Cardiac ventricle fibroblast (primary cell): Measurements from ENCODE around the gene ZNF805. TPM values are rescaled to one million over a fixed set of nuclear protein-coding genes. Genes with fewer than 3 reads are reported as not detected.

ENCODE experiments used
- total RNA-seq: library from RNA; depleted of rRNA; stranded (reverse); fragments of >200 nt; gene quantifications from 2 replicates; pipeline ENCODE4 v1.2.3, GENCODE V29; 2015

ZNF805 gene
- total RNA-seq, result 14.4 and 14.5 TPM in 2 replicates

GRCh38 chr19:57240311-57241090 lies at the start of gene ZNF805:
TSS of gene ZNF805 (plus strand) at chr19:57240632. CDS start at chr19:57240892, 260 bp downstream.

DNA sequence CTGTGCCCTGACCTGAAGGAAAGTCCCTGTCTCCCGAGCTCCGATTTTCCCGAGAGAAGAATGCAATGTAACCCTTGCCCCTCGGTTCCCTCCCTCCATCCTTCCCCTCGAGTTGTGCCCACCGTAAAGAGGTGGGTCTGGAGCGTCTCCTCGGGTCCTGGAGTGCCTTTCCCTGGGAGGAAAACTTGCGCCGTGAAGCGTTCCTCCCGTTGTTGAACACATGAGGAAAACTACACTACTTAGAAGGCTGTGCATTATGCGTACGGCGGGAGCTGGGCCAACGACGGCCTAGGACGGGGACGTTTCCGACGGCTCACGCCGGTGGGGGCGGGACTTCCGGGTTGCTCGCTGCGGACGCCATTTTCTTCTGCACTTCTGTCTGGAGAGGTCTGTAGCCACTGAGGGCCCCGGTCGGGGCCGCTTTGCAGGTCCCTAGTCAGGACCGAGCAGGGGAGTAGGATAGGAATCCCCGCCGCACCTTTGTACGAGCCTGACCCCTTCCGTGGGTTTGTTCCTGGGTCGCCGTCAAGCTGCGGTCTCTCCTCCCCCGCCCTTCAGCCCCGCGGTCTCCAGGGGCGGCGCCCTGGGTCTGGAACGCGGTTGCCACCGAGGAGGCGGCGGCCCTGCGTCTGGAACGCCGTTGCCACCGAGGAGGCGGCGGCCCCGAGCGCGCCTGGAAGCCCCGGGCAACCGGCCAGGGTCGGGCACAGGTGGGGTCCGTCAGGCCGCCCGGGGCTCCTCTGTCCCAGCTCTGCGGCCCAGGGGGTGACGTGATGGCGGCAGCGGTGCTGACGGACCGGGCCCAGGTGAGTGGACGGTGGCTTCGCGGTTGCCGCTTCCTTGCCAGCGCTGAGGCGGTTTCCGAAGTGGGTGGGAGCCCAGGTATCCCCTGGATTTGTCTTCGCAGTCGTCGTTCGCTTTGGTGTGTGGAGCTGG lies 49.0 kb upstream of the ZNF805 start, which contains the start of gene ZNF264:
ZNF264 (plus strand) TSS at position 360 of the 936 bp plus-strand sequence; CDS start at position 774, 414 bp downstream.

GRCh38 chr19:57280165-57280961 lies 39.9 kb downstream of the ZNF805 start, which contains the start of gene ZNF460:
TSS of gene ZNF460 (plus strand) at chr19:57280485. CDS start at chr19:57280807, 322 bp downstream.

Other genes with a start within 250 kb of the ZNF805 start
- not detected in 2 replicates for gene USP29, start 120.6 kb upstream of the ZNF805 start, total RNA-seq
- not detected in 2 replicates for gene ZIM3, start 95.4 kb upstream of the ZNF805 start, total RNA-seq
- not detected in 2 replicates for gene DUXA, start 73.1 kb upstream of the ZNF805 start, total RNA-seq
- 24.2 and 31.3 TPM in 2 replicates for gene ZNF264, start 49.1 kb upstream of the ZNF805 start, total RNA-seq
- gene AURKC, start 9.6 kb upstream of the ZNF805 start, total RNA-seq, result 0.62 and 1.3 TPM in 2 replicates
- gene ZNF460, start 39.9 kb downstream of the ZNF805 start, total RNA-seq, result 43.2 and 46.7 TPM in 2 replicates
- 5.6 and 5.9 TPM in 2 replicates for gene ZNF543, start 79.8 kb downstream of the ZNF805 start, total RNA-seq
- gene ZNF304, start 110.6 kb downstream of the ZNF805 start, total RNA-seq, result 5.7 and 7.4 TPM in 2 replicates
- gene TRAPPC2B, start 122.9 kb downstream of the ZNF805 start, total RNA-seq, result 10.2 and 20.4 TPM in 2 replicates
- gene ZNF547, start 122.9 kb downstream of the ZNF805 start, total RNA-seq, result 1.6 and 7.7 TPM in 2 replicates
- 13.2 and 16.8 TPM in 2 replicates for gene ZNF548, start 149.2 kb downstream of the ZNF805 start, total RNA-seq
- gene ZNF17, start 170.5 kb downstream of the ZNF805 start, total RNA-seq, result 4.2 and 5.2 TPM in 2 replicates
- gene ZNF749, start 194.7 kb downstream of the ZNF805 start, total RNA-seq, result 4.1 and 4.6 TPM in 2 replicates
- 0.29 and 1.1 TPM in 2 replicates for gene VN1R1, start 216.5 kb downstream of the ZNF805 start, total RNA-seq
- gene ZNF772, start 236.9 kb downstream of the ZNF805 start, total RNA-seq, result 12.9 and 14.2 TPM in 2 replicates
- 8.7 and 16.9 TPM in 2 replicates for gene ZNF419, start 247.1 kb downstream of the ZNF805 start, total RNA-seq